HEK293 (cell line): Measurements from ENCODE around the gene DSP.

Source experiments
- CTCF ChIA-PET: fragments of 350-600 bp; formaldehyde crosslinking; extraction: SDS; loops from one replicate; lab custom pipeline; 2021; ENCODE audit warnings: antibody characterized with exemption; lab: Yijun Ruan, JAX
- POLR2A ChIA-PET: fragments of 300-600 bp; formaldehyde crosslinking; extraction: SDS; loops from one replicate; lab custom pipeline; 2020; ENCODE audit warnings: antibody characterized with exemption, inconsistent platforms; lab: Yijun Ruan, JAX
- H3K27ac ChIP-seq: fragments of 200-500 bp; sonication (Bioruptor generic); 2 replicates; pipeline ENCODE4 v1.5.1; 2014; ENCODE audit warnings: low read depth, low read length, control low read depth, inconsistent platforms; ENCODE audit errors: extremely low read depth
- H3K36me3 ChIP-seq, 2 experiments: fragments of 200-500 bp in 1 of 2; sonication (Bioruptor generic) in 1 of 2; 1 replicate in 1 of 2; 2 replicates in 1 of 2; pipeline ENCODE4 v1.5.1; 2014 to 2017; ENCODE audit warnings: inconsistent platforms in 2 of 2, low read length in 2 of 2; ENCODE audit not compliant: control insufficient read depth in 2 of 2, insufficient read depth in 1 of 2
- H3K4me1 ChIP-seq: fragments of 200-500 bp; sonication (Bioruptor generic); 2 replicates; pipeline ENCODE4 v1.5.1; 2014; ENCODE audit warnings: mild to moderate bottlenecking, low read length, inconsistent platforms; ENCODE audit not compliant: control insufficient read depth, insufficient read depth
- H3K4me3 ChIP-seq: 2 replicates; pipeline ENCODE4 v1.5.1; 2011; ENCODE audit warnings: low read depth, mild to moderate bottlenecking, control low read depth, low read length, moderate library complexity
- H3K9me3 ChIP-seq: fragments of 200-500 bp; sonication (Bioruptor generic); 2 replicates; pipeline ENCODE4 v1.5.1; 2014; ENCODE audit warnings: low read depth, low read length, inconsistent platforms; ENCODE audit not compliant: control insufficient read depth, insufficient read depth
- EGR2 ChIP-seq: fragments of 450-650 bp; formaldehyde crosslinking; IDR thresholded peaks from 2 replicates; pipeline ENCODE4 v1.5.1; 2016; ENCODE audit warnings: low read depth, missing biosample characterization, missing genetic modification characterization
- GLIS2 ChIP-seq: fragments of 450-650 bp; formaldehyde crosslinking; IDR thresholded peaks from 2 replicates; pipeline ENCODE4 v1.5.1; 2016; ENCODE audit warnings: missing biosample characterization, missing genetic modification characterization
- KLF17 ChIP-seq: fragments of 450-650 bp; formaldehyde crosslinking; IDR thresholded peaks from 2 replicates; pipeline ENCODE4 v1.5.1; 2016; ENCODE audit warnings: missing biosample characterization, missing genetic modification characterization
- KLF9 ChIP-seq: fragments of 450-650 bp; formaldehyde crosslinking; IDR thresholded peaks from 2 replicates; pipeline ENCODE4 v1.5.1; 2016; ENCODE audit warnings: missing biosample characterization, missing genetic modification characterization, low read depth
- MYNN ChIP-seq: fragments of 450-650 bp; formaldehyde crosslinking; IDR thresholded peaks from 2 replicates; pipeline ENCODE4 v1.5.1; 2016; ENCODE audit warnings: missing biosample characterization, missing genetic modification characterization, borderline replicate concordance
- MZF1 ChIP-seq: fragments of 450-650 bp; formaldehyde crosslinking; IDR thresholded peaks from 2 replicates; pipeline ENCODE4 v1.5.1; 2017; ENCODE audit warnings: missing biosample characterization, missing genetic modification characterization, borderline replicate concordance
- SCRT1 ChIP-seq: fragments of 450-650 bp; formaldehyde crosslinking; IDR thresholded peaks from 2 replicates; pipeline ENCODE4 v1.5.1; 2016; ENCODE audit warnings: missing biosample characterization, missing genetic modification characterization, borderline replicate concordance
- SP3 ChIP-seq: fragments of 450-650 bp; formaldehyde crosslinking; IDR thresholded peaks from 2 replicates; pipeline ENCODE4 v1.5.1; 2016; ENCODE audit warnings: missing biosample characterization, missing genetic modification characterization
- SP7 ChIP-seq: fragments of 450-650 bp; formaldehyde crosslinking; IDR thresholded peaks from 2 replicates; pipeline ENCODE4 v1.5.1; 2016; ENCODE audit warnings: missing biosample characterization, missing genetic modification characterization
- WT1 ChIP-seq: fragments of 450-650 bp; formaldehyde crosslinking; IDR thresholded peaks from 2 replicates; pipeline ENCODE4 v1.5.1; 2016; ENCODE audit warnings: missing biosample characterization, missing genetic modification characterization
- ZBTB20 ChIP-seq: fragments of 450-650 bp; formaldehyde crosslinking; IDR thresholded peaks from 2 replicates; pipeline ENCODE4 v1.5.1; 2016; ENCODE audit warnings: missing biosample characterization, missing genetic modification characterization
- ZBTB48 ChIP-seq: fragments of 450-650 bp; formaldehyde crosslinking; IDR thresholded peaks from 2 replicates; pipeline ENCODE4 v1.5.1; 2016; ENCODE audit warnings: missing biosample characterization, missing genetic modification characterization
- ZBTB6 ChIP-seq: fragments of 450-650 bp; formaldehyde crosslinking; IDR thresholded peaks from 2 replicates; pipeline ENCODE4 v1.5.1; 2017; ENCODE audit warnings: missing biosample characterization, missing genetic modification characterization
- ZBTB7A ChIP-seq: fragments of 450-650 bp; formaldehyde crosslinking; IDR thresholded peaks from 2 replicates; pipeline ENCODE4 v1.5.1; 2016; ENCODE audit warnings: low read depth, missing biosample characterization, missing genetic modification characterization
- ZEB2 ChIP-seq: fragments of 450-650 bp; formaldehyde crosslinking; IDR thresholded peaks from 2 replicates; pipeline ENCODE4 v1.5.1; 2016; ENCODE audit warnings: missing biosample characterization, missing genetic modification characterization
- ZFP37 ChIP-seq: fragments of 450-650 bp; formaldehyde crosslinking; IDR thresholded peaks from 2 replicates; pipeline ENCODE4 v1.5.1; 2016; ENCODE audit warnings: missing biosample characterization, missing genetic modification characterization
- ZIC2 ChIP-seq: fragments of 450-650 bp; formaldehyde crosslinking; IDR thresholded peaks from 2 replicates; pipeline ENCODE4 v1.5.1; 2016; ENCODE audit warnings: missing biosample characterization, missing genetic modification characterization
- ZNF175 ChIP-seq: fragments of 450-650 bp; formaldehyde crosslinking; IDR thresholded peaks from 2 replicates; pipeline ENCODE4 v1.5.1; 2016; ENCODE audit warnings: missing biosample characterization, missing genetic modification characterization
- ZNF2 ChIP-seq: fragments of 450-650 bp; formaldehyde crosslinking; IDR thresholded peaks from 2 replicates; pipeline ENCODE4 v1.5.1; 2016; ENCODE audit warnings: missing biosample characterization, missing genetic modification characterization
- ZNF211 ChIP-seq: fragments of 450-650 bp; formaldehyde crosslinking; IDR thresholded peaks from 2 replicates; pipeline ENCODE4 v1.5.1; 2016; ENCODE audit warnings: low read depth, missing biosample characterization, missing genetic modification characterization
- ZNF239 ChIP-seq: fragments of 450-650 bp; formaldehyde crosslinking; IDR thresholded peaks from 2 replicates; pipeline ENCODE4 v1.5.1; 2016; ENCODE audit warnings: missing biosample characterization, missing genetic modification characterization
- ZNF24 ChIP-seq: fragments of 450-650 bp; formaldehyde crosslinking; IDR thresholded peaks from 2 replicates; pipeline ENCODE4 v1.5.1; 2016; ENCODE audit warnings: missing biosample characterization, missing genetic modification characterization
- ZNF248 ChIP-seq: fragments of 450-650 bp; formaldehyde crosslinking; IDR thresholded peaks from 2 replicates; pipeline ENCODE4 v1.5.1; 2017; ENCODE audit warnings: missing biosample characterization, missing genetic modification characterization
- ZNF335 ChIP-seq: fragments of 450-650 bp; formaldehyde crosslinking; conservative IDR thresholded peaks from 2 replicates; pipeline ENCODE4 v1.5.1; 2016; ENCODE audit warnings: missing biosample characterization, missing genetic modification characterization
- ZNF350 ChIP-seq: fragments of 450-650 bp; formaldehyde crosslinking; IDR thresholded peaks from 2 replicates; pipeline ENCODE4 v1.5.0; 2017; ENCODE audit warnings: missing biosample characterization, mild to moderate bottlenecking, missing genetic modification characterization
- ZNF366 ChIP-seq: fragments of 450-650 bp; formaldehyde crosslinking; conservative IDR thresholded peaks from 2 replicates; pipeline ENCODE4 v1.5.1; 2016; ENCODE audit warnings: missing biosample characterization, missing genetic modification characterization
- ZNF449 ChIP-seq: fragments of 450-650 bp; formaldehyde crosslinking; IDR thresholded peaks from 2 replicates; pipeline ENCODE4 v1.5.1; 2017; ENCODE audit warnings: missing biosample characterization, mild to moderate bottlenecking, missing genetic modification characterization, moderate library complexity
- ZNF529 ChIP-seq: fragments of 450-650 bp; formaldehyde crosslinking; IDR thresholded peaks from 2 replicates; pipeline ENCODE4 v1.5.1; 2017; ENCODE audit warnings: missing genetic modification characterization, missing biosample characterization; ENCODE audit not compliant: insufficient replicate concordance
- ZNF548 ChIP-seq: fragments of 450-650 bp; formaldehyde crosslinking; IDR thresholded peaks from 2 replicates; pipeline ENCODE4 v1.5.1; 2016; ENCODE audit warnings: missing biosample characterization, missing genetic modification characterization
- ZNF629 ChIP-seq: fragments of 450-650 bp; formaldehyde crosslinking; IDR thresholded peaks from 2 replicates; pipeline ENCODE4 v1.5.1; 2017; ENCODE audit warnings: missing biosample characterization, missing genetic modification characterization
- ZNF639 ChIP-seq: fragments of 450-650 bp; formaldehyde crosslinking; IDR thresholded peaks from 2 replicates; pipeline ENCODE4 v1.5.1; 2016; ENCODE audit warnings: missing biosample characterization, missing genetic modification characterization
- ZNF654 ChIP-seq: fragments of 450-650 bp; formaldehyde crosslinking; IDR thresholded peaks from 2 replicates; pipeline ENCODE4 v1.5.1; 2016; ENCODE audit warnings: low read depth, missing biosample characterization, missing genetic modification characterization
- ZNF677 ChIP-seq: fragments of 450-650 bp; IDR thresholded peaks from 2 replicates; pipeline ENCODE4 v1.5.0; 2018; ENCODE audit warnings: missing biosample characterization, mild to moderate bottlenecking, missing genetic modification characterization, moderate library complexity
- ZNF747 ChIP-seq: fragments of 450-650 bp; formaldehyde crosslinking; IDR thresholded peaks from 2 replicates; pipeline ENCODE4 v1.5.1; 2016; ENCODE audit warnings: missing biosample characterization, missing genetic modification characterization
- ZNF76 ChIP-seq: fragments of 450-650 bp; formaldehyde crosslinking; IDR thresholded peaks from 2 replicates; pipeline ENCODE4; 2016; ENCODE audit warnings: low read depth, missing biosample characterization, missing genetic modification characterization, borderline replicate concordance
- ZNF785 ChIP-seq: fragments of 450-650 bp; formaldehyde crosslinking; IDR thresholded peaks from 2 replicates; pipeline ENCODE4 v1.5.1; 2016; ENCODE audit warnings: missing biosample characterization, missing genetic modification characterization

DSP gene

GRCh38 chr6:7505189-7505699 lies 36.2 kb upstream of the DSP start:
- H3K4me3 ChIP-seq, result no peak overlapping the region
- H3K4me1 ChIP-seq, result peaks cover 11% of the 10 kb centered on the region; the same call in 1 of the 2 replicates
- ChIA-PET CTCF (interaction anchor here (0.8 to 1.2 kb wide), 3 partner anchors 9 to 80 kb away, joined by 3 to 5 read pairs (median 5); no protein-coding TSS in a partner anchor), POLR2A (interaction anchor here (0.7 to 2.0 kb wide), 9 partner anchors 15 to 85 kb away, joined by 3 to 19 read pairs (median 5); partner anchors contain the start of genes DSP and SNRNP48)
- no peaks in the 10 kb centered on the region for H3K9me3 ChIP-seq
- no peaks in the 10 kb centered on the region for H3K36me3 ChIP-seq
- peak overlapping the region; percentile 40 for H3K27ac ChIP-seq
- TF ChIP-seq ZNF548 (tag by site-specific recombination), result no peak
- TF ChIP-seq ZNF76 (tag by site-specific recombination), result peak; percentile 60; the same call in 1 of the 2 replicates
- TF ChIP-seq ZNF2 (tag by site-specific recombination), result 0 out of 2 replicates have a peak, but pooled peaks have one; percentile 24
- no peak for TF ChIP-seq ZNF449 (tag by site-specific recombination)
- TF ChIP-seq GLIS2 (tag by site-specific recombination), result peak; percentile 35; the same call in 1 of the 2 replicates
- TF ChIP-seq KLF9, result 0 out of 2 replicates have a peak, but pooled peaks have one; percentile 27
- no peak for TF ChIP-seq ZNF747 (tag by site-specific recombination)
- no peak for TF ChIP-seq ZNF677 (tag by site-specific recombination)
- no peak for TF ChIP-seq ZBTB7A (tag by site-specific recombination)
- peak; percentile 89 for TF ChIP-seq KLF17 (tag by site-specific recombination)
- TF ChIP-seq ZNF366 (tag by site-specific recombination), result peak; percentile 73
- no peak for TF ChIP-seq ZNF529 (tag by site-specific recombination)
- peak; percentile 49 for TF ChIP-seq EGR2 (tag by site-specific recombination)
- no peak for TF ChIP-seq ZNF785 (tag by site-specific recombination)
- TF ChIP-seq MZF1, result peak; percentile 40; the same call in 1 of the 2 replicates
- TF ChIP-seq ZBTB6 (tag by site-specific recombination), result no peak
- TF ChIP-seq ZNF248, result no peak
- TF ChIP-seq ZNF175 (tag by site-specific recombination), result no peak
- peak; percentile 46 for TF ChIP-seq ZIC2
- TF ChIP-seq ZNF24 (tag by site-specific recombination), result 0 out of 2 replicates have a peak, but pooled peaks have one; percentile 58
- peak; percentile 91; the same call in 1 of the 2 replicates for TF ChIP-seq ZFP37 (tag by site-specific recombination)
- TF ChIP-seq ZNF654 (tag by site-specific recombination), result no peak
- TF ChIP-seq ZBTB48, result peak; percentile 81
- peak; percentile 45; the same call in 1 of the 2 replicates for TF ChIP-seq ZEB2 (tag by site-specific recombination)
- no peak for TF ChIP-seq ZNF239 (tag by site-specific recombination)
- TF ChIP-seq WT1 (tag by site-specific recombination), result peak; percentile 45
- TF ChIP-seq MYNN (tag by site-specific recombination), result no peak
- TF ChIP-seq SP7 (tag by site-specific recombination), result peak; percentile 95
- peak; percentile 57; the same call in 1 of the 2 replicates for TF ChIP-seq SP3
- TF ChIP-seq ZNF629, result peak; percentile 62
- TF ChIP-seq ZNF335 (tag by site-specific recombination), result peak; percentile 36; the same call in 1 of the 2 replicates
- TF ChIP-seq ZNF639 (tag by site-specific recombination), result 0 out of 2 replicates have a peak, but pooled peaks have one; percentile 47
- no peak for TF ChIP-seq SCRT1 (tag by site-specific recombination)
- peak; percentile 34; the same call in 1 of the 2 replicates for TF ChIP-seq ZBTB20
- no peak for TF ChIP-seq ZNF211 (tag by site-specific recombination)
- TF ChIP-seq ZNF350 (tag by site-specific recombination), result no peak
